OCI-LY1 (cell line): ENCODE data around the gene P4HA2.

Experiments
- H2AFZ ChIP-seq: fragments of 200-600 bp; sonication (generic), shearing (Covaris generic); 2 replicates; pipeline ENCODE4 v1.6.0; 2014; ENCODE audit warnings: antibody characterized with exemption, mild to moderate bottlenecking, low read length
- H3F3A ChIP-seq: fragments of 200-600 bp; sonication (generic), shearing (Covaris generic); 2 replicates; pipeline ENCODE4 v1.6.0; 2014; ENCODE audit warnings: mild to moderate bottlenecking, antibody characterized with exemption, low read length, moderate library complexity; ENCODE audit not compliant: insufficient read depth
- H3K27ac ChIP-seq: fragments of 200-600 bp; sonication (generic); 2 replicates; pipeline ENCODE4 v1.5.1; 2014; ENCODE audit warnings: low read length, mixed run types, mild to moderate bottlenecking, low read depth; ENCODE audit not compliant: poor library complexity, severe bottlenecking
- H3K27me3 ChIP-seq: fragments of 200-600 bp; sonication (generic); 2 replicates; pipeline ENCODE4 v1.6.0; 2014; ENCODE audit warnings: antibody characterized with exemption, mild to moderate bottlenecking, low read length, moderate library complexity; ENCODE audit not compliant: insufficient read depth
- H3K36me3 ChIP-seq: fragments of 200-600 bp; sonication (generic); 2 replicates; pipeline ENCODE4 v1.6.1; 2014; ENCODE audit warnings: mild to moderate bottlenecking, antibody characterized with exemption, low read length, moderate library complexity, mixed read lengths; ENCODE audit not compliant: insufficient read depth
- H3K4me1 ChIP-seq: fragments of 200-600 bp; sonication (generic); 2 replicates; pipeline ENCODE4 v1.5.1; 2014; ENCODE audit warnings: mild to moderate bottlenecking, low read length, moderate library complexity; ENCODE audit not compliant: insufficient read depth, severe bottlenecking
- H3K4me2 ChIP-seq: fragments of 200-600 bp; sonication (generic), shearing (Covaris generic); 2 replicates; pipeline ENCODE4 v1.6.1; 2014; ENCODE audit warnings: low read length
- H3K4me3 ChIP-seq: fragments of 200-600 bp; sonication (generic); 2 replicates; pipeline ENCODE4 v1.5.1; 2014; ENCODE audit warnings: low read length, low read depth, mild to moderate bottlenecking, mixed read lengths; ENCODE audit not compliant: poor library complexity, severe bottlenecking
- H3K79me2 ChIP-seq: fragments of 200-600 bp; shearing (Covaris generic); 2 replicates; pipeline ENCODE4 v1.6.1; 2016; ENCODE audit warnings: mixed run types, low read length, mixed read lengths; ENCODE audit not compliant: insufficient read depth
- H3K9ac ChIP-seq: fragments of 200-600 bp; sonication (generic), shearing (Covaris generic); 2 replicates; pipeline ENCODE4 v1.6.1; 2014; ENCODE audit warnings: mild to moderate bottlenecking, low read length, mixed read lengths
- H3K9me2 ChIP-seq: fragments of 200-600 bp; sonication (generic), shearing (Covaris generic); 2 replicates; pipeline ENCODE4 v1.6.1; 2014; ENCODE audit warnings: low read depth, mild to moderate bottlenecking, low read length, mixed read lengths
- H3K9me3 ChIP-seq: fragments of 200-600 bp; shearing (Covaris generic); 2 replicates; pipeline ENCODE4 v1.6.1; 2014; ENCODE audit warnings: low read length, mixed read lengths
- H4K20me1 ChIP-seq: fragments of 200-600 bp; sonication (generic), shearing (Covaris generic); 2 replicates; pipeline ENCODE4 v1.6.0; 2016; ENCODE audit warnings: mild to moderate bottlenecking, low read length; ENCODE audit not compliant: insufficient read depth
- EZH2 ChIP-seq: fragments of 200-600 bp; sonication (generic), shearing (Covaris generic); IDR thresholded peaks from 2 replicates; pipeline ENCODE4 v1.8.0; 2017; ENCODE audit warnings: borderline replicate concordance, mixed run types, mild to moderate bottlenecking, antibody characterized with exemption, low read length, moderate library complexity, mixed read lengths
- TF ChIP-seq, protein P1 (sequence below): fragments of 200-600 bp; sonication (generic), shearing (Covaris generic); IDR thresholded peaks from 2 replicates; pipeline ENCODE4 v1.5.1; 2017; ENCODE audit warnings: mild to moderate bottlenecking, antibody characterized with exemption, low read length, moderate library complexity, mixed read lengths

Gene P4HA2

DNA sequence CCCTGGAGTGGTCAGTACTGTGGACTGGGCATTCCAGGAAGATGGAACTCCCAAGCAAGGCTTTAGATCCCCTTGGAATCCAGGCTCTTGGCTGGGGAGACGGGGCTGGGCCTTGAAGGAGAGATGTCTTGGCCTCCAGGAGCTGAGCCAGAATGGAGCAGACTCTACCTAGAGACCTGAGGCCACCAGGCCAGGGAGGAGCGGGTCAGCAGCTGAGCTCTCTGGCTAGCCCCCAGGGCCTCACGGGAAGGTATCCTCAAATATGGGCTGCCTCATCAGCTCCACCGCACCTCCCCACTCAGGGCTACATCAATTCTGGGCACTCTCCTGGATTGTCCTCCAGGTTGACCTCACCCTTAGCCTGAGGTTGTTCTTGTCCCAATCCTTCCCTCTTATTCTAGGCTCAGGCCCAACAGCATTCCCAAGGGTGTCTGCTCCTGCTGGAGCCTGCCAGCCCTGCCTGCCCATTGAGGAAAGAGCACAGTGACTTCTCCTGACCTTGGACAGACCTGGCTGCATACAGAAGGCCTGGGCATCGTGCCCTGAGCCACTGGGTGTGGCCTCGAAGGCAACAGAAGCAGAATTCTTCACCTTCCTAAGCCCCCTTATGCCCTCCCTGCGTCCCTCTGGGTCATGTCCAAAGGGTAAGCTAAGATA is 26.8 kb upstream of the P4HA2 start:
- Histone ChIP-seq H3K4me2 (no peak overlapping the region), H3K9me3 (no peaks in the 10 kb centered on the region), H4K20me1 (no peaks in the 10 kb centered on the region), H3K4me1 (no peaks in the 10 kb centered on the region), H3K27ac (no peak overlapping the region), H3K36me3 (no peaks in the 10 kb centered on the region), H3K9ac (no peak overlapping the region), H3F3A (no peaks in the 10 kb centered on the region), H3K9me2 (no peaks in the 10 kb centered on the region), H3K27me3 (no peaks in the 10 kb centered on the region), H3K79me2 (no peaks in the 10 kb centered on the region), H2AFZ (no peak overlapping the region), H3K4me3 (no peak overlapping the region)
- no peak for TF ChIP-seq EZH2

DNA sequence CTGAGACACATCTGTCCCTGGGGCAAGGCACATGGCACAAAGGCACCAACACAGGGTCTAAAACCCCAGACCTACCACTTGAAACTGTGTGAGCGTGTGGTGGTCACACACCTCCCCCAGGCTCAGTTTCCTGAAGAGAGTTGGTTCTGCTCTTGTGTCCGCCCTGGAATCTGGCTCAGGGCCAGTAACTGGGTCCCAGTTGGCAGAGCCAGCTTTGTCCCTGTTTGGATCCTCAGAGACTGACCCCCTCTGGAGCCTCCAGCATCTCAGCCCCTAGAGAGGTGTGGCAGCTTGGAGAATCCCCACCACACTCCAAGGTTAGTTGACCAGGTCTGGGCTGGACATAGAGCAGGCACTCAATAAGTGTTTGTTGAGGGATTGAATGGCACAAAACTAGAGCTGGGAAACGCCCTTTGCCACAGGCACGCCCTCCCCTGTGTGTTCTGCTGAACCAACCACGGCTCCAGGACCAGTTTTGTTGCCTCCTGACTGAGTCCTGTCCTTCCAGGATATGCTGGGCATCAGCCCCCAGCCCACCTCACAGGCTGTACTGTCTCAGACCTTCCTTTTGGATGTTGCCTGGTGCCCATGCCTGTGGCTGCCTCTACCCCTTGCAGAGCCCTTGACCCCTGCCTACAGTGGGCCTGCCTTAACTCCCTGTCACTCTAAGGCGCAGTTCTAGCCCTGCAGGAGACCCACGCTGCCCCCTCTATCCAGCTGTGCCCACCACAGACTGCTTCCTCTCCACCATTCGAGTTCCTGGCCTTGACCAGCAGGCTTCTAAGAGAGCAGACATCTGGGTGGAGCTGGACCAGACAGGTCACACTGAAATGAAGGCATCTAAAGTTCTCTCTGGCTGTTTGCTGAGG is 26.0 kb upstream of the P4HA2 start:
- H3K9me3 ChIP-seq, result no peaks in the 10 kb centered on the region
- H3F3A ChIP-seq, result no peaks in the 10 kb centered on the region
- H3K4me3 ChIP-seq, result no peak overlapping the region
- no peak overlapping the region for H3K9ac ChIP-seq
- H3K4me2 ChIP-seq, result no peak overlapping the region
- no peak for TF ChIP-seq EZH2
- TF ChIP-seq, protein P1, sequence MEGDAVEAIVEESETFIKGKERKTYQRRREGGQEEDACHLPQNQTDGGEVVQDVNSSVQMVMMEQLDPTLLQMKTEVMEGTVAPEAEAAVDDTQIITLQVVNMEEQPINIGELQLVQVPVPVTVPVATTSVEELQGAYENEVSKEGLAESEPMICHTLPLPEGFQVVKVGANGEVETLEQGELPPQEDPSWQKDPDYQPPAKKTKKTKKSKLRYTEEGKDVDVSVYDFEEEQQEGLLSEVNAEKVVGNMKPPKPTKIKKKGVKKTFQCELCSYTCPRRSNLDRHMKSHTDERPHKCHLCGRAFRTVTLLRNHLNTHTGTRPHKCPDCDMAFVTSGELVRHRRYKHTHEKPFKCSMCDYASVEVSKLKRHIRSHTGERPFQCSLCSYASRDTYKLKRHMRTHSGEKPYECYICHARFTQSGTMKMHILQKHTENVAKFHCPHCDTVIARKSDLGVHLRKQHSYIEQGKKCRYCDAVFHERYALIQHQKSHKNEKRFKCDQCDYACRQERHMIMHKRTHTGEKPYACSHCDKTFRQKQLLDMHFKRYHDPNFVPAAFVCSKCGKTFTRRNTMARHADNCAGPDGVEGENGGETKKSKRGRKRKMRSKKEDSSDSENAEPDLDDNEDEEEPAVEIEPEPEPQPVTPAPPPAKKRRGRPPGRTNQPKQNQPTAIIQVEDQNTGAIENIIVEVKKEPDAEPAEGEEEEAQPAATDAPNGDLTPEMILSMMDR, result no peak
- no peaks in the 10 kb centered on the region for H3K4me1 ChIP-seq
- H2AFZ ChIP-seq, result no peak overlapping the region
- H3K36me3 ChIP-seq, result no peaks in the 10 kb centered on the region
- no peaks in the 10 kb centered on the region for H3K9me2 ChIP-seq
- no peak overlapping the region for H3K27ac ChIP-seq
- no peaks in the 10 kb centered on the region for H3K79me2 ChIP-seq
- H4K20me1 ChIP-seq, result no peaks in the 10 kb centered on the region
- no peaks in the 10 kb centered on the region for H3K27me3 ChIP-seq

DNA sequence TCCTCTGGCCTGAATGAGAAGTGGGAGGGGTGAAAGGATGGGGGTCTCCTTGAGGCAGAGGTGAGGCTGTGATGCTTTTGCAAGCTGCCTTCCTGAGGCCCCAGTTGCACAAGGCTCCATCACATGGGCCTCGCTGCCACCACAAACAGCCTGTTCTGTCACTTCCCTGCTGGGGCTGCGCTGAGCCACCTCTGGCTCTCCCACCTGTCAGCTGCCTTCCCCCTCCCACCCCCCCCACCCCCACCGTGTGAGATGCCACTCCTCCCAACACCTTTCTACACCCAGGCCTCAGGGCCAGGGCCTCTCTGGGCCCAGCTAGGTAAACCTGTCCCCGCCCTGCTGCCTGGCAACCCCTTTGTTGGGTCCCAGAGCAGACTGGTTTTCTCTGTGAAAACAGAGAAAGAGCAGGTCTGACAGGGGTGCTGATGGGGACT is 25.4 kb upstream of the P4HA2 start:
- H3K4me2 ChIP-seq, result no peak overlapping the region
- no peak for TF ChIP-seq EZH2
- TF ChIP-seq, protein P1, result no peak
- H3F3A ChIP-seq, result no peaks in the 10 kb centered on the region
- H3K4me3 ChIP-seq, result no peak overlapping the region
- no peak overlapping the region for H3K27ac ChIP-seq
- no peaks in the 10 kb centered on the region for H3K36me3 ChIP-seq
- no peaks in the 10 kb centered on the region for H3K27me3 ChIP-seq
- H4K20me1 ChIP-seq, result no peaks in the 10 kb centered on the region
- no peaks in the 10 kb centered on the region for H3K9me2 ChIP-seq
- H3K9ac ChIP-seq, result no peak overlapping the region
- H3K79me2 ChIP-seq, result no peaks in the 10 kb centered on the region
- H3K4me1 ChIP-seq, result no peaks in the 10 kb centered on the region
- H3K9me3 ChIP-seq, result no peaks in the 10 kb centered on the region
- H2AFZ ChIP-seq, result no peak overlapping the region
